Measurements from ENCODE around the gene BCL2L15.
A peak's percentile ranks its signal among the peaks of the same experiment; 100 is the strongest.

BCL2L15 gene

GRCh38 chr1:113904674-113905434 is 17.5 kb upstream of the BCL2L15 start, which contains the start of the genes AP4B1 and DCLRE1B:
Gene AP4B1, minus strand, starts transcription at chr1:113904799. Its CDS starts 82 bp downstream, at chr1:113904717.
Gene DCLRE1B, plus strand, starts transcription at chr1:113905326. Its CDS starts 261 bp downstream, at chr1:113905587.
- peak; percentile 99 for DNase-seq

- DNase-seq, result no peak
Measured at GRCh38 chr1:113904293-113904673, 16.9 kb upstream of the BCL2L15 start.

- peak; percentile 2 to 34 for DNase-seq
Measured at GRCh38 chr1:113903501-113904292, 16.3 kb upstream of the BCL2L15 start.

- no peak for DNase-seq
Measured at GRCh38 chr1:113901191-113901590, 13.8 kb upstream of the BCL2L15 start.

- DNase-seq, result no peak
Measured at GRCh38 chr1:113899111-113899510, 11.7 kb upstream of the BCL2L15 start.

- DNase-seq, result no peak
Measured at GRCh38 chr1:113898241-113898814, 10.9 kb upstream of the BCL2L15 start.

- no peak for DNase-seq
Measured at GRCh38 chr1:113895961-113896360, 8.6 kb upstream of the BCL2L15 start.

- DNase-seq, result no peak
Measured at GRCh38 chr1:113895098-113895497, 7.7 kb upstream of the BCL2L15 start.

GRCh38 chr1:113893267-113893666 is 5.9 kb upstream of the BCL2L15 start:
- DNase-seq, result no peak

- no peak for DNase-seq
Measured at GRCh38 chr1:113891631-113892220, 4.3 kb upstream of the BCL2L15 start.

GRCh38 chr1:113890816-113891215 is 3.4 kb upstream of the BCL2L15 start:
- DNase-seq, result no peak

- no peak for DNase-seq
Measured at GRCh38 chr1:113886417-113887401, 672 bp downstream of the BCL2L15 start.

- DNase-seq, result no peak
Measured at GRCh38 chr1:113881661-113882060, 5.7 kb downstream of the BCL2L15 start.

- DNase-seq, result no peak
Measured at GRCh38 chr1:113879739-113880038, 7.7 kb downstream of the BCL2L15 start.

- no peak for DNase-seq
Measured at GRCh38 chr1:113876176-113876575, 11.2 kb downstream of the BCL2L15 start.

GRCh38 chr1:113875714-113876113 is 11.7 kb downstream of the BCL2L15 start:
- DNase-seq, result no peak

GRCh38 chr1:113874012-113874879 is 13.1 kb downstream of the BCL2L15 start:
- DNase-seq, result peak in 1 of 2 donors; percentile 45

GRCh38 chr1:113872219-113872935 is 15.0 kb downstream of the BCL2L15 start:
- peak in 1 of 2 donors; percentile 45 for DNase-seq

- DNase-seq, result peak; percentile 84 to 89
Measured at GRCh38 chr1:113871597-113872113, 15.7 kb downstream of the BCL2L15 start, which contains the start of gene PTPN22. Gene PTPN22, minus strand, starts transcription at chr1:113871712.

- DNase-seq, result peak in 1 of 2 donors; percentile 24
Measured at GRCh38 chr1:113870778-113871177, 16.6 kb downstream of the BCL2L15 start.

Data from CD4-positive, alpha-beta T cell treated with Interferon alpha-2 for 1 hour (primary cell).